ENCODE results near the gene HSPB7. TPM values are rescaled to one million over a fixed set of nuclear protein-coding genes. Genes with fewer than 3 reads are reported as not detected.

Gene HSPB7
- 1.7 and 3.5 TPM in 2 replicates for total RNA-seq

- H3K4me3 ChIP-seq (ENCODE audit: low read depth, low read length): no peak within 1 kb of the TSS
- TF ChIP-seq, protein P1, sequence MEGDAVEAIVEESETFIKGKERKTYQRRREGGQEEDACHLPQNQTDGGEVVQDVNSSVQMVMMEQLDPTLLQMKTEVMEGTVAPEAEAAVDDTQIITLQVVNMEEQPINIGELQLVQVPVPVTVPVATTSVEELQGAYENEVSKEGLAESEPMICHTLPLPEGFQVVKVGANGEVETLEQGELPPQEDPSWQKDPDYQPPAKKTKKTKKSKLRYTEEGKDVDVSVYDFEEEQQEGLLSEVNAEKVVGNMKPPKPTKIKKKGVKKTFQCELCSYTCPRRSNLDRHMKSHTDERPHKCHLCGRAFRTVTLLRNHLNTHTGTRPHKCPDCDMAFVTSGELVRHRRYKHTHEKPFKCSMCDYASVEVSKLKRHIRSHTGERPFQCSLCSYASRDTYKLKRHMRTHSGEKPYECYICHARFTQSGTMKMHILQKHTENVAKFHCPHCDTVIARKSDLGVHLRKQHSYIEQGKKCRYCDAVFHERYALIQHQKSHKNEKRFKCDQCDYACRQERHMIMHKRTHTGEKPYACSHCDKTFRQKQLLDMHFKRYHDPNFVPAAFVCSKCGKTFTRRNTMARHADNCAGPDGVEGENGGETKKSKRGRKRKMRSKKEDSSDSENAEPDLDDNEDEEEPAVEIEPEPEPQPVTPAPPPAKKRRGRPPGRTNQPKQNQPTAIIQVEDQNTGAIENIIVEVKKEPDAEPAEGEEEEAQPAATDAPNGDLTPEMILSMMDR (IDR thresholded peaks at IDR 0.05; ENCODE audit: insufficient read depth, low read depth, low read length): no peak
- peak; percentile 84 for DNase-seq (ENCODE audit: low read depth)
Observed at GRCh38 chr1:16017461-16018303, at the start of gene HSPB7. Gene HSPB7 (minus strand): TSS chr1:16018043. CDS start chr1:16017963, 80 bp downstream.

GRCh38 chr1:16067127-16067768, 49.4 kb upstream of the HSPB7 start:
- TF ChIP-seq, protein P1 (IDR thresholded peaks at IDR 0.05; ENCODE audit: insufficient read depth, low read depth, low read length): no peak
- H3K4me3 ChIP-seq (ENCODE audit: low read depth, low read length): no peak overlapping the region
- no peak for DNase-seq (ENCODE audit: low read depth)

GRCh38 chr1:16066245-16066644, 48.4 kb upstream of the HSPB7 start:
- H3K4me3 ChIP-seq (ENCODE audit: low read depth, low read length): no peak overlapping the region
- DNase-seq (ENCODE audit: low read depth): no peak
- TF ChIP-seq, protein P1 (IDR thresholded peaks at IDR 0.05; ENCODE audit: insufficient read depth, low read depth, low read length): no peak

DNA sequence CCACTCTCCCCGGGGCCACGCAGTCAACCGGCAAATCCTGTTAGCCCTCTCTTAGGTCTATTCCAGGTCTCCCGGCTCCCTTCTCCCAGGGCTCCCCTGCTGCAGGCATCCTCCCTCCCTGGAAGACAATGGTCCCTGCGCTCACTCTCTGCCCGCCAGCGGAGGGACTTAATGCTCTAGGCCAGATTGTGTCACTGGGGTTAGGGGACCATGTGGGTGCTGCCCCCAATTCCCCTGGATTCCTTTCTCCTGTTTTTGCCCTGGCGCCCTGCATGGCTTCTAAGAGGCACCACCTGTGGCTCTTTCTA, 47.4 kb upstream of the HSPB7 start:
- H3K4me3 ChIP-seq (ENCODE audit: low read depth, low read length): no peak overlapping the region
- no peak for DNase-seq (ENCODE audit: low read depth)
- TF ChIP-seq, protein P1 (IDR thresholded peaks at IDR 0.05; ENCODE audit: insufficient read depth, low read depth, low read length): no peak

DNA sequence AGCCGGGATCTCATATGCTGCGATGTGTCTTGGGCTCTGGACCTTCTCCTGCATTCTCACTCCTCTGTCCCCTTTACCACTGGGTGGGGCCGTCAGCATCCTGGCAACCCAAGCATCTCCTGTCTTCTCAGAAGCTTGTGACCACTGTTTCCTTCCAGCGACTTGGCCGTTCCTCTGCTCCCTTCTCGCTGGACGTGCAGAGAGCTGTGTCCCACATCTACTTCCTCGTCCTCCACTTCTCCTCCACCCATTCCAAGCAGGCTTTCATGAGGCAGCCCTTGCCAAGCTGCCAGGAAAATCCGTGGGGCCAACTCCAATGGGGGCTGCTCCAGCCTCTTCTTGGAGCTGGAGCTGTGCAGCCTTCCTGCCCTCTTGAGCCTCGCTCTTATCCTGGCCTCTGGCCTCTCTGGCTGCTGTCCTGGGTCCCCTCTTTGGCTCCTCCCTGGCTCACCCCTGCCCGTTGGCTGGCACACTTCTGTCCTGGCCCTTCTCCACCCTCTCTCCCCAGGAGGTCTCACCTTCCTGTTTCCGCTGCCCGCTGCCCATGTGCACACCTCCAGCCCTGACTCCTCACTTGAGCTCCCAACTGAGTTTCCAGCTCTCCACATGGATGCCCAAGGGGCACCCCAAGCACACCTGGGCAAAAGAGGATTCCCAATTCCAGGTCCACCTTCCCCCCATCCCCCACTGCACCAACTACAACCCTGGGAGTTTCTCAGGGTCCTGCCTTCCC, 46.9 kb upstream of the HSPB7 start:
- TF ChIP-seq, protein P1 (IDR thresholded peaks at IDR 0.05; ENCODE audit: insufficient read depth, low read depth, low read length): no peak
- no peak for DNase-seq (ENCODE audit: low read depth)

DNA sequence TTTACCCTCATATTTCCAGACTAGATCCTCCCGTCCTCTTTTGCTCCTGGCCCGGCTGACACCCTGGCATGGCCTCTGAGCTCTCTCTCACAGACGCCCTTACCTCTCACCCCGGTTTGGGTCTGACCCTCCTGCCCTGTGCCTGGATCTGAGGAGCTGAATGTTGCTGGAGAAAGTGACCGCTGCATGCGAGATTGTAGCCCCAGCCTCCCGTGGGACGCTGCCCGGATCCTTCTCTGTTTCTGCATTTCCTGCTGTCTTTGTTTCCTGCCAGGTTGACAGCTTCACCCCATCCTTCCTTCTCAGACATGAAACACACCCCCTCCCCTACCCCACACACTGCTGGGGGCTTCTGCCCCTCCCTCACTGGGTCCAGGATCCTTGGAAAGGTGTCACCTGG, 46.1 kb upstream of the HSPB7 start:
- no peak for DNase-seq (ENCODE audit: low read depth)
- TF ChIP-seq, protein P1 (IDR thresholded peaks at IDR 0.05; ENCODE audit: insufficient read depth, low read depth, low read length): no peak
- no peak overlapping the region for H3K4me3 ChIP-seq (ENCODE audit: low read depth, low read length)

More for the DNA sequence above, 46.9 kb upstream of the HSPB7 start:
- no peak overlapping the region for H3K4me3 ChIP-seq (ENCODE audit: low read depth, low read length)

Measured in fibroblast of villous mesenchyme (primary cell).